Activated T-helper 1 cell treated with anti-CD3 and anti-CD28 coated beads, Interleukin-12 subunit alpha, Interleukin-12 subunit beta, Interleukin-2, Interleukin-4 antibody, amounts not matched to agents 30 ng/mL and 10 ng/mL and 1 ng/mL, durations not matched to agents 14 hours and 24 hours and 36 hours (primary cell): ENCODE results near the gene PRDM12. TPM values are rescaled to one million over a fixed set of nuclear protein-coding genes. Genes with fewer than 3 reads are reported as not detected.

Experiments
- DNase-seq: peaks from one replicate; pipeline ENCODE4 v3.0.0; 2021; ENCODE audit warnings: low spot score
- H3K27ac Mint-ChIP-seq: one replicate; pipeline ENCODE4 v1.8.0; 2021; ENCODE audit warnings: mild to moderate bottlenecking, mixed read lengths
- H3K27me3 Mint-ChIP-seq: one replicate; pipeline ENCODE4 v1.8.0; 2022; ENCODE audit warnings: mild to moderate bottlenecking, moderate library complexity, mixed read lengths; ENCODE audit not compliant: insufficient read depth
- H3K36me3 Mint-ChIP-seq: one replicate; pipeline ENCODE4 v1.8.0; 2021; ENCODE audit warnings: low read depth, mixed read lengths
- H3K4me1 Mint-ChIP-seq: one replicate; pipeline ENCODE4 v1.8.0; 2021; ENCODE audit warnings: low read depth, mixed read lengths
- H3K4me3 Mint-ChIP-seq: one replicate; pipeline ENCODE4 v1.8.0; 2021; ENCODE audit warnings: mild to moderate bottlenecking, moderate library complexity, mixed read lengths
- H3K9me3 Mint-ChIP-seq: one replicate; pipeline ENCODE4 v1.8.0; 2021; ENCODE audit warnings: mixed read lengths
- intact Hi-C: fragments of 100-400 bp; cut with micrococcal nuclease; formaldehyde crosslinking; loops from one replicate; pipeline ENCODE4 v1.15.1; 2024
- total RNA-seq: library from RNA; stranded (reverse); gene quantifications from 2 replicates; pipeline ENCODE4 v1.2.3, GENCODE V29; 2022

PRDM12 gene
- total RNA-seq = 0.31 and 0.32 TPM in 2 replicates

- DNase-seq = no peak
- Mint-ChIP-seq H3K27me3 (peaks cover 61% of the 10 kb centered on the region), H3K27ac (peak within 1 kb of the TSS; percentile 80), H3K9me3 (no peaks in the 10 kb centered on the region), H3K4me1 (no peaks in the 10 kb centered on the region), H3K36me3 (peaks cover 2% of the 10 kb centered on the region), H3K4me3 (peak within 1 kb of the TSS; percentile 54)
- intact Hi-C loops = loop anchor here (5.0 kb wide), 1 partner anchor 1923 kb away; no protein-coding TSS in a partner anchor
These were observed at the start of gene PRDM12 for GRCh38 chr9:130664251-130665028. TSS of gene PRDM12 (plus strand) at chr9:130664594. CDS start at chr9:130664654, 60 bp downstream.

- Mint-ChIP-seq H3K36me3 (peaks cover 28% of the 10 kb centered on the region), H3K4me3 (no peak overlapping the region), H3K27me3 (no peaks in the 10 kb centered on the region), H3K4me1 (no peaks in the 10 kb centered on the region), H3K27ac (no peak overlapping the region), H3K9me3 (no peaks in the 10 kb centered on the region)
- intact Hi-C loops = no loop called here
- no peak for DNase-seq
These were observed 47.9 kb upstream of the PRDM12 start for GRCh38 chr9:130616451-130616850.

- Mint-ChIP-seq H3K9me3 (no peaks in the 10 kb centered on the region), H3K27ac (no peak overlapping the region), H3K4me3 (no peak overlapping the region), H3K27me3 (no peaks in the 10 kb centered on the region), H3K36me3 (peaks cover 40% of the 10 kb centered on the region), H3K4me1 (no peaks in the 10 kb centered on the region)
- intact Hi-C loops = no loop called here
- DNase-seq = no peak
These were observed 40.9 kb upstream of the PRDM12 start for GRCh38 chr9:130623466-130623865.

- H3K36me3 Mint-ChIP-seq = peaks cover 40% of the 10 kb centered on the region
- no peaks in the 10 kb centered on the region for H3K4me1 Mint-ChIP-seq
- no peak for DNase-seq
- H3K9me3 Mint-ChIP-seq = no peaks in the 10 kb centered on the region
- H3K27me3 Mint-ChIP-seq = no peaks in the 10 kb centered on the region
- intact Hi-C loops = no loop called here
- H3K4me3 Mint-ChIP-seq = no peak overlapping the region
- no peak overlapping the region for H3K27ac Mint-ChIP-seq
These were observed 40.2 kb upstream of the PRDM12 start for GRCh38 chr9:130624154-130624553.

- Mint-ChIP-seq H3K9me3 (no peaks in the 10 kb centered on the region), H3K27me3 (no peaks in the 10 kb centered on the region), H3K36me3 (peaks cover 35% of the 10 kb centered on the region), H3K27ac (no peak overlapping the region), H3K4me3 (no peak overlapping the region), H3K4me1 (no peaks in the 10 kb centered on the region)
- no peak for DNase-seq
- intact Hi-C loops = no loop called here
These were observed 38.0 kb upstream of the PRDM12 start for GRCh38 chr9:130626249-130626996.

- intact Hi-C loops = no loop called here
- no peaks in the 10 kb centered on the region for H3K4me1 Mint-ChIP-seq
These were observed 37.3 kb upstream of the PRDM12 start for GRCh38 chr9:130627051-130627450.

GRCh38 chr9:130627896-130628792, 36.2 kb upstream of the PRDM12 start:
- intact Hi-C loops = no loop called here
- DNase-seq = no peak
- no peaks in the 10 kb centered on the region for H3K27me3 Mint-ChIP-seq
- H3K27ac Mint-ChIP-seq = no peak overlapping the region
- H3K4me1 Mint-ChIP-seq = no peaks in the 10 kb centered on the region
- H3K4me3 Mint-ChIP-seq = no peak overlapping the region
- H3K9me3 Mint-ChIP-seq = no peaks in the 10 kb centered on the region
- H3K36me3 Mint-ChIP-seq = peaks cover 38% of the 10 kb centered on the region

More at GRCh38 chr9:130627051-130627450, 37.3 kb upstream of the PRDM12 start:
- peaks cover 39% of the 10 kb centered on the region for H3K36me3 Mint-ChIP-seq
- no peak for DNase-seq
- H3K27me3 Mint-ChIP-seq = no peaks in the 10 kb centered on the region
- no peak overlapping the region for H3K4me3 Mint-ChIP-seq
- H3K27ac Mint-ChIP-seq = no peak overlapping the region
- H3K9me3 Mint-ChIP-seq = no peaks in the 10 kb centered on the region

GRCh38 chr9:130629443-130630070, 34.8 kb upstream of the PRDM12 start:
- H3K4me1 Mint-ChIP-seq = no peaks in the 10 kb centered on the region
- DNase-seq = no peak
- no peak overlapping the region for H3K27ac Mint-ChIP-seq
- H3K27me3 Mint-ChIP-seq = no peaks in the 10 kb centered on the region
- intact Hi-C loops = no loop called here
- no peak overlapping the region for H3K4me3 Mint-ChIP-seq
- H3K36me3 Mint-ChIP-seq = peaks cover 32% of the 10 kb centered on the region
- no peaks in the 10 kb centered on the region for H3K9me3 Mint-ChIP-seq

- intact Hi-C loops = no loop called here
- Mint-ChIP-seq H3K36me3 (peaks cover 35% of the 10 kb centered on the region), H3K4me1 (no peaks in the 10 kb centered on the region), H3K27me3 (no peaks in the 10 kb centered on the region), H3K27ac (no peak overlapping the region), H3K9me3 (no peaks in the 10 kb centered on the region), H3K4me3 (no peak overlapping the region)
- DNase-seq = no peak
These were observed 34.3 kb upstream of the PRDM12 start for GRCh38 chr9:130630071-130630450.

DNA sequence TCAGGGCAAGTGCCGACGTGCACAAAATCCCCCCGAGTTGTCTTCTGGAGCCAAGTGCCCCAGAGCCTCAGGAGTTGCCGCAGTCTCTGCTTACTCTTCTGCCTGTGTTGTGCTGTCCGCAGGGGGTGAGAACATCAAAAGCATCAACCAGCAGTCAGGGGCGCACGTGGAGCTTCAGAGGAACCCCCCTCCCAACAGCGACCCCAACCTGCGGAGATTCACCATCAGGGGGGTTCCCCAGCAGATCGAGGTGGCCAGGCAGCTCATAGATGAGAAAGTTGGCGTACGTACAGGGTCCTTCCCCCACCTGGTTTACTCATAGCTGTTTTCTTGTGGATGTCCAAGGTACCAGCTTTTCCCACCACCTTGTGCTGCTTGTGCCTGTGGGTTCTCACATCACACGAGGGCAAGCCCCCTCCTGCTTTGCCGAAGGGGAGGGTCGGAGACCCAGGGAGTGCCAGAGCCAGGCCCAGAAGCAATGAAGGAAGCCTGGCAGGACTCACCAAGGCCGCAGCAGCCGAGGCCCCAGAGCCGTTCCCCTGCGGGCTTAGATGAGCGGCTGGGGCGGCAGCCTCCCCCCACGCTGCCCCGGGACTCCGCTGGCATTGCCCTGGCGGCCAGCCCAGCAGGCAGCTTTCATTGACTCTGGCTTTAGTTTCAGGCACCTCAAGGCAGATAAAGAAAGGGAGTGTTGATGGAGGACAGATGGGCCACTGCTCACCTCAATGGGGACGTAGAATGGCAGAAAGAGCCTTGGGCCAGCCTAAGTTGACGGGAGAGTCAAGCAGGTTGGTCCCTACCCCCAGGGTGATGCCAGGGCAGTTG, 33.7 kb upstream of the PRDM12 start:
- intact Hi-C loops = no loop called here
- no peak overlapping the region for H3K4me3 Mint-ChIP-seq
- H3K27ac Mint-ChIP-seq = no peak overlapping the region
- DNase-seq = no peak
- H3K27me3 Mint-ChIP-seq = no peaks in the 10 kb centered on the region
- no peaks in the 10 kb centered on the region for H3K9me3 Mint-ChIP-seq
- H3K4me1 Mint-ChIP-seq = no peaks in the 10 kb centered on the region
- H3K36me3 Mint-ChIP-seq = peaks cover 35% of the 10 kb centered on the region

DNA sequence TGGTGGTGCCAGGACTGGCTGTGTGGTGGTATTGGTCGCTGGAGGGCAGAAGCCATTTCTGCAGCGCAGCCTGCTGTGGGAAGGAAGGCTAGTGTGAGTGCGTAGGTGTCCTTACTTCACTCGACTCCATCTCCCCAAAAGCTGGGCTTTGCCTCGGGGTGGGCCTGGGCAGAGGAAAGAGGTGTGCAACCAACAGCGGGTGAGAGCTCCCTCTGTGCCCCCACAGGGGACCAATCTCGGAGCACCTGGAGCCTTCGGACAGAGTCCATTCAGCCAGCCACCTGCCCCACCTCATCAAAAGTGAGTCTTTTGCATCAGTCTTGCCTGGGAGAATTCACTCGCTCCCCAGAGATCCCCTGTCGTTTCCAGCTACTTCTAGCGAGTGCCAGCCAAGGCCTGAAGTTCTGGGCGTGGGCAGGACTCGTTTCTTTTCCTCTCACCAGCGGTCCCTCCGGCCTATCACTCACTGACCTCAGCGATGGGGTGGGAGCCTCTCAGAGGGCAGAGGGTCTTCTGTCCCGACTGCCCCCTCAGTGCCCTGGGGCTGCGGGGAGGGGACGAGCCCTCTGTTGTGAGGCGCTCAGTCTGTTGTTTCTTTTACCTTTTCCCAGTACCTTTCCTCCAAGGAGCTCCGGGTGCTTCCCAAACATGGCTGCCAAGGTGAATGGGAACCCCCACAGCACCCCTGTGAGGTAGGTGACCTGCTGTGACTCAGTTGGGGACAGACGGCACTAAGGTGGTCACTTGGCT, 32.9 kb upstream of the PRDM12 start:
- intact Hi-C loops = no loop called here
- Mint-ChIP-seq H3K27ac (no peak overlapping the region), H3K4me1 (no peaks in the 10 kb centered on the region), H3K9me3 (no peaks in the 10 kb centered on the region), H3K36me3 (peaks cover 27% of the 10 kb centered on the region), H3K4me3 (no peak overlapping the region), H3K27me3 (no peaks in the 10 kb centered on the region)
- DNase-seq = no peak
